GM19035 (cell line): ENCODE data around the gene PHACTR1.

Source experiments
- ATAC-seq: cut with Tn5 transposase; IDR thresholded peaks from one replicate; pipeline ENCODE4 v1.9.1; 2021; ENCODE audit not compliant: unreplicated experiment

The PHACTR1 gene

DNA sequence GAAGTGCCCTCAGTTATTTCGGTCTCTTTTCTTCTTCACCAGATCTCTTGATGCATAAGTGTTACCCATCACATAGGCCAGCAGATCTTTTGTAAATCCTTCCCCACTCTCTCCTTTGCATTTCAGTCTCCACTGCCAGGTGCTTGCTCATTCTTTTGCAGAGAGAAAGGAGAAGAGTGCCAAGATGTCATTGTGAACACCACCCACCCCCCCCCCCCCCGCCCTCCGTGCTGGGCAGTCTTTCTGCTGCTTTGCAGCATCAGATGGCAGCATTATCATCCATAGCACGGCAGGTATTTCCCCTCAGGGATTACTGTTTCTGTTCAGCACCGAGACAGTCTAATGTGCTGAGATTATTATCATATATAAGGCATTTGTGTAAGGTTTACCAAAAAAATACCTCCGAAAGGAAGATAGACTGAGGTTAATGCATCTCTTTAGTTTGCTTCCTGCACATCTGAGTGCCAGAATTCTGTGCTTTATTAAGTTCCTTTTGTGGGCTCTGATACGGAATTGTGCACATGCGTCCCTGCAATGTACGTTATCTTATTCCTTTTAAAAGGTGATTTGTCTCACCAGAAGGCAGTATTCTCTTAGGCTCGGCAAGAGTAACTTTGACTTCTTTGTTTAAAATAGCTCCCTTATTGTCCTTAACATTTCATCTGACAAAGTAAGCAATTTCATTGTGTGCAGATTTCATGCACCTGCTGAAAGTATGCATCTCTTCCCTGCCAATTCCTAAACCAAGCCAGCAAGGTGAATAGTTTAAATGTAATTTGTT, 128.8 kb downstream of the PHACTR1 start:
- ATAC-seq: no peak

DNA sequence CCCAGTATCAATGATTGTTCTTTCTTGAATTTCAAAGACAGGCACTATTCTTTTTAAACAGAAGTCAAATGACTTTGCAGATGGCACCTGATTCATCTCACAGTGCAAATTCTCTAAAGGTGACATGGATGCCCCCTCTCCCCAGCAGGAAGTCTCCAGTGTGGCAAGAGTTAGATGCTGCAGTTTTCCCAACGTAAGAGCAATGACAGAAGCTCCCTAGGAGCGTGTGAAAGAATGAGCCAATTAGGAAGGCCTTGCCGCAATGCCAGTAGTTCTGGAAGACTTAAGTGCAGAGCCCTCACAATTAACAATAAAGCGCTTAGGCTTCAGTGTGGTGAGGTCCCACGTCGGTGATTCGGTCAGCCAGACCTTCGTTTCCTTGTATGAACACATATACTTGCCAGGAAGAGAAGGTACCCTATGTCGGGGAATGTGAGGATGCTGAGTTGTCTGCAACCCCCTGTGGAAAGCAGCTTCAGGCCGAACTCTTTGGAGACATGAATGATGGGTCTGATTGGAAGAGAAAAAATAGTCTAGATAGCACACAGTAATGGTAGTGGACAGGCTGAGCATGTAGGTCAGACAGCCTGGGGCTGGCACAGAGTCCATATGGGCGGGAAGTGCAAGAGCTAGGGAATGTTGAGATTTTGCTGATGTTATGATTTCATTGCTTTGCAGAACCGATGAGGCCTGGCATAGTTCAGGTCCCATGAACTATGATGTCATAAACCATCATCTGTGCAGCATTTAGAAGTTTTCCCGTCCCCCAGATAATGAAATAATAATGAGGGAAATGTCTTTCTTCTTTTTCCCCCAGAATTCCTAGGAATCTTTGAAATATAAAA, 132.6 kb downstream of the PHACTR1 start:
- ATAC-seq: no peak

DNA sequence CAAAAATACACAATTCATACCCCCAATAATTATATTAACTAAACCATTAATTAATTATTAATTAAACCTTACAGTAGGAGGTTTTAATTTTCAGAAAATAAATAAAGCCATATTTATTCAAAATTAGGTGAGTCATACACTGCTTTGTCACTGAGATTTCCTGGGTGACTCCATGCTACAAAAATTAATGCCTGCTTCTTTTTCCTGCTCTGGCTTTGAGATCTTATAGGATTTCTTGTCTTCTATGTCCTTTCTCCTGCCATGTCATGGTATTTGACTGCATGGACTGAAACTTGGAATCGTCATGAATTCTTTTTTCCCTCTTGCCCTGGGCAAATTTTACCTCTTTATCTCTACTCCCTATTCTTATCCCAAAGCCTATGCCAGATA, 133.2 kb downstream of the PHACTR1 start:
- no peak for ATAC-seq

DNA sequence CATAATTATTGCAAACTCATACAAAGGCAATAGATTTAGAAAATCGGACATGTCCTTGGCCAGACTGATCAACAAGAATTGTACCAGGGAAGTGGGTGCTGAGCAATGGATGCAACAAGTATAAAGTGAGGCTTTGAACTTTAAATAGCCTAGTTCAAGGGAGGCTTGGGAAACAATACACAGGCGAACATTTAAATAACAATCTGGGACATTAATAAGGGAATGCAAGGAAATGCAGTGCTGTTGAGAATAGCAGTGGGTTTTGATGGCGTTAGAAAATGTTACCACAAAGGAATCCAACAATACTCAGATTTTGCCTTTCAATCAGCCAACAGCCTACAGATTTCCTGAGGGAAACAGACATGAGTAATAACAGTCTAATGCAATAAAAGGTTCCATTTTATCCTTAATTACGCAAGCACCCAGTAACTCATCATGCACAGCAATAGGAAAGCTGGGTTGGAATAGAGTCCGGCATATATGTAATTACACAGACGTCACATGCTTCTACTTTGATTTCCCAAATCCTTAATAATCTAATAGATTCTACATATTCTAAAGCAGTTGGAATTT, 134.6 kb downstream of the PHACTR1 start:
- ATAC-seq: no peak

DNA sequence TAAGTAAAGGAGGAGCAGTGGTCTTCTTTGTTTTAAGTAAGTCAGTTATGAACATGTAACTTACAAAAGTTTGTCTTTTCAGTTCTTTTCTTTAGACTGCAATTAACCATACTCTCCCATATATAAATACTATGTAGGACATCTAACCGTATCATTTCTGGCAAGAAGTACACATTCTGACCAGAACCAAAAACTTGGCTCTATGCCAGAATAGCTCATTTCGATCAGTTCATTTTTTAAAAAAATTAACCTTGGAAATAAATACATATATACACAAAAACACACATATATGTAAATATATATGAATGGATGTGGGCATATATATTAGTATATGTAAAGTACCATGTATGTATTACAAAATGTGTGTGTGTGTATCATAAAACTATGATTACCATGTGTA, 145.0 kb downstream of the PHACTR1 start:
- ATAC-seq: no peak

DNA sequence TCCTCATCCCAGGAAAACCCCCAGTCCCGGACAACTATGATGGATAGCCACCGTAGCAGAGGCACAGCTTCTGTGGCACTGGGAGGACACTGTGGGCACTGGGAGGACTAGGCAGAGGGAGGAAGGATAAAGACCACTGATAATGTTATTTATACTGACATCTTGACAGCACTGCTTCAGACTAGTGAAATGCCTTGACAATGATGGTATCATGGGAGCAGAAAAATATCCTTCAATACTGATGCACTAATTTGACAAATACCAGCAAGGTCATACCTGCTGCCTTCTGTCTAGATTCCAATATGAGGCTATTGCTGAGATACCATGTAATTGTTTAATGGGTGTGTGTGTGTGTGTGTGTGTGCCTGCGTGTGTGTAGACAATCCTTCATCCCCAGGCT, 148.6 kb downstream of the PHACTR1 start:
- no peak for ATAC-seq

DNA sequence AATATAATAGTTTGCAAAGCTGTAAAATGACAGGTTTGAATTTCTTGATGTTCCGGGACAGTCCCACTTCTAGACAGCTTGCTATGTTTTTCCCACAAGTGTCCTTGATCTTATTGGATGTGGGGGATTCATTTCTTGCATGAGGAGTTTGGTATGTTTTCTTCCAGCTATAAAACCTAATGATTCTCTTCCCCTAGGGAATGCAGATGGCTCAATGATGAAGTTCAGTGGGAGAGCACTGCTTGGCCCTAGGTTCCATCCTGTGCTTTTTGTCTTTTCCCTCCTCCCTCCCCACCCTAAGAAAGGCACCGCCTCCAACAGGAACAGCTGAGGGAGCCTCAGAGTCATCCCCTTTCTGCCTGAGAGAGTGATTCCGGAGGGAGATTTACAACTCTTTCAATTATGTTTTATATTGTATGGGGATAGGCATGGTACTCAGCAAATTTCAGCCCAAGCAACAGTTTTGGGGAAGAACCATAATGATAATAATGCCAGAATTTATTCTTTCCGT, 149.2 kb downstream of the PHACTR1 start:
- no peak for ATAC-seq

DNA sequence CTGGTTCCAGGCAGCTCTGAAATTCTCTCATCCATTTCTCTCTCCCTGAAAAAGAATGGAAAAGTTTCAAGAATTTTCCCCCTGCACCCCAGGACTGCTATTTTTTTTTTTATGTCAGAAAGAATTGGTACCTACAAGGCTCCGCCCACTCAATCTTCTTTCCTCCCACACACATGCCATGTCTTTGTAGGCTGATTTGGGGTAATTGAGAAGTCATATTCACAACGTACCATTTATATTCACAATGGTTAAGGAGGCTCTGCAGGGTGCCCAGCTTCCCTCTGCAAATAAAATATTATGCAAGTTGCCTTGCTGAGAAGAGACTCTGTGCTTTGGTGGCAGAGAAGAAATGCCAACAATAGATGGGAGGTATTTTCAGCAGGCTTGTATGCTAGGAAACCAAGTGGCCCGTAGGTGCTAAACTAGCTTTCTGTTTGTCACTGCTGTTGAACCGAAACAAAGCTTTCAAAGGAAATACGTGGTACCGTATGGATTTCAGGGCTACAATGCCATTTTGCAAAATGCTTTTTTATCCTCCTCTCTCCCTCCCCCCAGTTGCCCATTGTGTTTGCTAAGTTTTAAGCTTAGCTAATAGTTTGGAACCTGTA, 150.0 kb downstream of the PHACTR1 start:
- no peak for ATAC-seq

DNA sequence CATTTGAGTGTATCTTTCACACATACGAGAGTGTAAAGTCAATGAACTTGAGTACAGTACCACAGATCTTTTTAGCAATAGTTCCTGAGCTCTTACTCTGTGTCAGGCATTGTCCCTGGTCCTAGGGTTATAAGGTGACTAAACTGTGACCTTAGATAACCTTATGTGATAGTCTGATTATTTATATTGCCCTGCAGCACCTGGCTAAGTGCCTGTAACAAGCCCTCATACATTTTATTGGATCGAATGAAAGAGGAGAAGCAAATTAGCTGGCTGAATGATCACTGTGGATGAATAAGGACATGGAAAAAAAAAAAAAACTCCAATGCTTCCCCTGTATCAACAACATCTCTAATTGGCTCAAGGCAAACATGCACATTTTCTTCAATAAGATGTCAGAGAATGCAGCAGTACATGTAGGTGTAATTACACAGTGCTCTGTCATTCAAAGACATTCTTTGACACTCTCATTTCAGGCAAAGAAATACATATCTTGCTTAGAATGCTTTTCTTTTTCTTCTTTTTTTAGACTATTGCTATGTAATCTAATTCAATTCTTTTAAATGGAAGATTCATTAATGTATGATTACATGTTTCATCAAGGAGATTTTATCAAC, 153.4 kb downstream of the PHACTR1 start:
- ATAC-seq: no peak

DNA sequence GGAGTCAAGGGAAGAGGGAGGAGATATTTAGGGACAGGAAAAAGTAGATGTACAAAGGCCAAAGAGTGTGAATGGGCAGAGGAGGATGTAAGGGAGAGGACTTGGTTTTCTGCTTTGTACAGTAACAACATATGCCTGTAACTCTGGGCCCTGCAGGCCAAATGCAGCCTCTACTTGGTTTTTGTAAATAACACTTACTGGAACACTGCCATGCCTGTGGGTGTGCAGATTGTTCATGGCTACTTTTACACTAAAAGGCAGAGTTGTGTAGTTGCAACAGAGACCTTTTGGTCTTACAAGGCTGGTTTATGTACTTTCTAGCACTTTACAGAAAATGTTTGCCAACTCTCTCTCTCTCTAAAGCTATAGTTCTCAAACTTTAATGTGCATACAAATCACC, 157.1 kb downstream of the PHACTR1 start:
- no peak for ATAC-seq

DNA sequence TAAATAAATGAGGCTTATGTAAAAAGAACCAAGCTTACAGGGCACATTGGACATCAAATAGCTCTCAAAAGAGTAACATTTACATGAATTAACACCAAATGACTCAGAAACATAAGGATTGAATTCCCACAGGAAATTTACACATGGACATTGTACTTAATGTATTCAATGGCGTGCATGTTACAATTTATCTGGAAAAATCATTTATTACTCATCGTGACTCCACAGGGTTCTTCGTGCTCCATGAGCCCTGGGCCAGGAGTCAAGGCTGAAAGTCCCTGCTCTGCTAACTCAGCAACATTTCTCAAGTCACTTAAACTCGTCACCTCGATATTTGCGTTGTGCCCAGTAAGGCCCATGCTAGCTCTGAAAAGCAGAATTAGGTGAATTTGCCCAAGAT, 158.5 kb downstream of the PHACTR1 start:
- no peak for ATAC-seq

DNA sequence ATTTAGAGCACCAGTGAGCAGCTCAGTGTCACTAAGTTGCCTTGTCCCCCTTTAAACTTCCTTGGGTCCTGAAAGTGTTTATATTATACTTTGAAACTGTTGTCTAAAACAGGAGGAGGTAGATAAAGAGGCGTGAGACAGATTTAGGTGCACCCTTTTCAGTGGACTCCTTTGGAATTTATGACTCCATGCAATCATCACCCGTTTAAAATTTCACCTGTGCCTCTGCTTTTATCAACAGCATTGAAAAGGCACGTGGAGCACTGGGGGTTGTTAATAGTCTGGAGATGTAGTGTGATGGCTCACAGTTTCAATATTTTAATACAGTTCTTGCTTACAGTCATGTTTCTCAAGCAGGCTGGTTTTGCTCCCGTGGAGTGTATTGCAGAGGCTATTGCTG, 162.2 kb downstream of the PHACTR1 start:
- no peak for ATAC-seq

DNA sequence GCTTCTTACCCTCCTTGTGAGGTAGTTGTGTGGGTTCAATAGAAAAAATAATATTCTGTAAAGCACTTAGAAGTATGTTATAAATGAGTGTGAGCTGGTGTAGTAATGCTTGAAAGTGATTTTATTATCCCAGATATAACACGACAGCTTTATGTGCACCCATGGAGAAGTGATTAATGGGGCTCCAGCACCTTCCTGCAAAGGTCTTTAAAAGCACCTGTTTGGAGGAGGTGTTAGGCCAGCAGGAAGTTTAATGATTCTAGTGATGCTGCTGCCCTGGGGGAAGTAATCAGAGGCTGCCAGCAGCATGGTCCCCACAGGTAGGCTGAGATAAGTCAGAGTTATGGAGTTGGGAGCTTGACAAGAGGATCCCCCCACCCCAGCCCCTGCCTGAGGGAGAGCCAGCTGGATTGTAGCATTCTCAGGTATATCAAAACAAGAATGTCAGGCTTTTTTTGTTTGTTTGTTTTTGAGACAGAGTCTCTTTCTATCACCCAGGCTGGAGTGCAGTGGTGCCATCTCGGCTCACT, 166.3 kb downstream of the PHACTR1 start:
- ATAC-seq: no peak

DNA sequence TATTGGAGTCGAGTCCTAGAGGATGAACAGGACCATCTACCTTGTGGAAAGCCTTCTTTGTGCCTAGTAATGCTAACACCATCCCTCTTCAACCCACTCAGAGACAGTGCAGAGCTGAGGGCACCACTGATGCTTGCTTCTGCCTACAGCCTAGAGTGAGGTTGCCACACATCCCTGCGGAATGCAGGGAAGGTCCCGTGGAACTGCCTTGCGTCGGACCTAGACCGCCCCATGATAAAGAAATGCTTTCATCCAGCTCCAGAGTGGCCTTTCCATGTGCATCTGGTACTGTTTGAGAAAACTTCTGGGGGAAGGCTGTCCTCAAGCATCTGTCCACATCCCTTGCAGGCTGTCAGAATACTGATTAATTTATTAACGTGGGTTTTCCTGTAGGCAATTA, 168.4 kb downstream of the PHACTR1 start:
- ATAC-seq: no peak

DNA sequence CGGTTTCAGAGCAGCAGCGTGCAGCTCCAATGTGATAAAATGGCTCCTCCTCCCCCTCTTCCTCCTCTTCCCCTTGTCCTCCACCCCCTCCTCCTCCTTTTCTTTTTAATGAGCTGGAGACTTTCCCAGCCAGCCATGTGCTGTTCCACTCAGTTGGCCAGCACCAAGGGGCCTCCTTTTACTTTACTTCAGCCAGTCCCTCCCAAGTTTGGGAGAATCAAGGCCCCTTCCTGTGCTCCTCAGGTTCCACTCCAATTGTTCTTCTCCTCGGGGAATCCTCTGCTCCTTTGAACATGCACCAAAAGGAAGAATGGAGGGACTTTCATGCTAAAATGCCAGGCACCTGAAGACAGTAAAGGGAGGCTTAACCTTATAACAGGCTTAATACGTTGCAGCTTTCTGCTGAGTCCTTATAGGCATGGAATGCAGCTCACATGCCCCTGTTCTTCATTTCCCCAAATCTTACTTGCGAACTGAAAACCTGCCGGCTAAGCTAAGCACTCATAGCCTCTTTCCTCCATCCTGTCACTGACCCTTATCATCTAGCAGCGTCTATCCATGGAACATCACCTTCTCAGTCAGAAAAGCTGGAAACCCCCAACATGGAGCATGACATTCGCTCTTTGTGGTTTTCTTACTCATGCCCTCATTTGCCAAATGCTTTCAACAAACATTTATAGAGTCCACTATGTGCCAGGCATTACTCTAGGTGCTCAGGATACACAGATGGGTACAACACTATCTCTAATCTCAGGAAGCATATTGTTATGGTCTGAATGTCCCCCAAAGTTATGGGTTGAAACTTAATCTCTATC, 170.6 kb downstream of the PHACTR1 start:
- ATAC-seq: no peak

DNA sequence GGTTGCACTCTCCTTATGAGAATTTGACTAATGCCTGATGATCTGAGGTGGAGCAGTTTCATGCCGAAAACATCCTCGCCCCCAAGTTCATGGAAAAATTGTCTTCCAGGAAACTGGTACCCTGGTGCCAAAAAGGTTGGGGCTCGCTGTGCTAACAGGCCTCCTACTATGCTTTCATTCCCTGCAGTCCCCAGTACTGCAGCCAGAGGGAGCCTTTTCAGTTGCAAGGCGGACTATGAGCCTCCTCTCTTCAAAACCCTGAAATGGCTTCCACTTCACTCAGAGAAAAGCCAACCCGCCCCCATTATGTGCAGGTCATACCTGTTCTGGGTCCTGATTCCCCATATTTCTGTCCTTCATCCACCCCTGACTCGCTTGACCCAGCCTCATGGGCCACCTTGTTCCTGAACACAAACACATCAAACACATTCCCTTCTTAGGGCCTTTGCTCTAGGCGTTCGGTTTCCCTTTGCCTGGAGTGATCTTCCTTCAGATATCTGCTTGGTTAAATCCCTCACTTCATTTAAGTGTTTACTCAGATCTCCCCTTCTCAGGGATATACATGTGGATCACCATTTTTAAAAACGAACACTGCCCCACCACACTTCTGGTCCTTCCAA, 173.7 kb downstream of the PHACTR1 start:
- ATAC-seq: no peak

DNA sequence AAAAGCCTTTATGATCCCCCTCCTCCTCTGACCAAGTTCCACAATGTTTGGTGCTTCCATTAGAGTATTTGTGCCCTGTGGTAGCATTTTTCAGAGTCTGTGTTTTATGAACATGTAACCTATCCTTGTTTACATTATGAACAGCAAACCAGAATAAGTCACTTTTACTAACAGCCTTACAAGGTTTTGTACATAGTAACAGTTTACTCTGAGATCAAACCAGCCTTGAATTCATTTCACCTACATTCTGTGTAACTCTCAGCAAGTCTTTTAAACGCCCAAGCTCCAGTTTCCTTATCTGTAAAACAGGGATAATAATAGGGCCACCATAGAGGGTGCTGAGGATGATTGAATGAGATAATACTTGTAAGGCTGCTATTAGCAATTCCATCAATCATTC, 175.0 kb downstream of the PHACTR1 start:
- no peak for ATAC-seq

DNA sequence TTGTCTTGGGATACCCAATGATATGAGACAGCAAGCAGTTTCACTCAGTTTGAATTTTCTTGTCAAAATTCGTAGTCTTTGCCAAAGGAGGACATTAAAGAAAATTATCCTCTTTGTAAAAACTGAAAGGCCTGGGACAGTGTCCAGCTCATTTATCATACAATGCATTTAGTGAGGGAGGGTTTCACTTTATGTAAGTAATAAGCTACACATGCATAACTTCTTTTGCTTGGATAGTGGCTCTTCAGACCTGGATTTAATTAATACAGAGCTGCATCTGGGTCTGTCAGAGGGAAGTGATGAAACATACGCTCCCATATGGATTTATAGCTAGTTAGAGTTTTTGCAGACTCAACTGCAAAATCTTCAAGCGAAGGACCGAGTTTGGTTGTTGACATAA, 175.6 kb downstream of the PHACTR1 start:
- ATAC-seq: no peak

DNA sequence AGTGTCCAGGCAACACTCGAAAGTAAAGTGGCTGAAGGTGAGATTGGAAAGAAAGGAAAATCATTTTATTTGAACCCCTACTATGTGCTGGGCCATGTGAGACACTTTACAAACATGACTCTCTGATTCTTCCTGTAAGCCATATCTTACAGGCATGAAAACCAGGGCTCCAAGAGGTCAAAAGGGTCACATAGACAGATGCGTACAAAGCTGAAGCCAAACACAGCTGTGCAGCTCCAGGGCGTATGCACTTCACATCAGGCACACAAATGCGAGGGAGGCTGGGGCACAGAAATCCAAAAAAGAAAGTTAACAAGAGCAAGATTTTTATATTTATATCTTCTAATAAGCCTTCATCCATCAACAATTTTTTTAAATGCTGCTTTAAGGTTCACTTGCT, 176.5 kb downstream of the PHACTR1 start:
- ATAC-seq: no peak
